A549 (cell line): ENCODE data around the gene PTPRN2.

Experiments used
- JUNB ChIP-seq: fragments of >200 bp; sonication (Bioruptor Twin); formaldehyde crosslinking; IDR thresholded peaks from 2 replicates; pipeline ENCODE4 v1.6.1; 2016
- MAZ ChIP-seq: fragments of 150-350 bp; IDR thresholded peaks from 2 replicates; pipeline ENCODE4 v1.6.1; 2014; ENCODE audit warnings: antibody characterized with exemption, low read depth, low read length, borderline replicate concordance
- MYC ChIP-seq: IDR thresholded peaks from 2 replicates; pipeline ENCODE4 v1.6.1; 2012; ENCODE audit warnings: mild to moderate bottlenecking, inconsistent platforms, low read length, improper control_type of control experiment, borderline replicate concordance
- NPAS2 ChIP-seq: fragments of 250-450 bp; sonication (Bioruptor Pico); IDR thresholded peaks from 2 replicates; pipeline ENCODE4 v1.8.0; 2022; ENCODE audit warnings: mild to moderate bottlenecking, moderate library complexity, borderline replicate concordance
- NR3C1 ChIP-seq: fragments of >200 bp; sonication (Bioruptor Twin); formaldehyde crosslinking; IDR thresholded peaks from 3 replicates; pipeline ENCODE4 v1.6.1; 2017
- RFX5 ChIP-seq: fragments of 450-650 bp; IDR thresholded peaks from 2 replicates; pipeline ENCODE4 v1.7.1; 2014; ENCODE audit warnings: antibody characterized with exemption, mild to moderate bottlenecking, moderate library complexity
- ZFP36 ChIP-seq: fragments of 450-650 bp; IDR thresholded peaks from 2 replicates; pipeline ENCODE4 v1.6.1; 2014; ENCODE audit warnings: borderline replicate concordance; ENCODE audit not compliant: partially characterized antibody
- TF ChIP-seq, protein P1 (sequence below): fragments of >200 bp; sonication (Bioruptor Twin); formaldehyde crosslinking; IDR thresholded peaks from 3 replicates; pipeline ENCODE4 v1.5.1; 2016
- TF ChIP-seq, protein P2 (sequence below): IDR thresholded peaks from 2 replicates; pipeline ENCODE4 v1.6.1; 2012
- TF ChIP-seq, protein P3 (sequence below): fragments of 450-650 bp; IDR thresholded peaks from 2 replicates; pipeline ENCODE4 v1.6.1; 2014; ENCODE audit warnings: antibody characterized with exemption

DNA sequence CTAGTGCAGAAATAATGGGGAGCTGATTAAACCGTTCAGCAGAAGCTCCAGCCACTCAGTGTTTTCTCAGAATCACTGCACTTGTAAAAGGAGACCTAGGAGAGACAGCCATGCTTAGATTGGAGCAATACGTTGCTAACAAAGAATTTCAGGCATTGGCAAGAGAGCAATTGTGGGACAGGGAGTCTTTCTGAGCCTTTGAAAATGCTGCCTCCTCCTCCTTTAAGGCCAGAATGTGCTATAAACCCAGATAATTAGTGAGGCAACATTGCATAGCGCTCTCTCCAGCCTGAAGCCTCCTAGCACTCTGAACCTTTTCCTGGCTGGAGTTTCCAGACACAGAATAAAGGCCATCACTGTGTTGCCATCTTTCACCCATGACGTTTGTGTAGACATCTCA, 18.5 kb upstream of the PTPRN2 start:
- TF ChIP-seq NPAS2 (CRISPR knock-in tag) (no peak), JUNB (no peak), RFX5 (no peak), ZFP36 (no peak), MAZ (no peak), MYC (no peak), NR3C1 (no peak)
- TF ChIP-seq, protein P1, sequence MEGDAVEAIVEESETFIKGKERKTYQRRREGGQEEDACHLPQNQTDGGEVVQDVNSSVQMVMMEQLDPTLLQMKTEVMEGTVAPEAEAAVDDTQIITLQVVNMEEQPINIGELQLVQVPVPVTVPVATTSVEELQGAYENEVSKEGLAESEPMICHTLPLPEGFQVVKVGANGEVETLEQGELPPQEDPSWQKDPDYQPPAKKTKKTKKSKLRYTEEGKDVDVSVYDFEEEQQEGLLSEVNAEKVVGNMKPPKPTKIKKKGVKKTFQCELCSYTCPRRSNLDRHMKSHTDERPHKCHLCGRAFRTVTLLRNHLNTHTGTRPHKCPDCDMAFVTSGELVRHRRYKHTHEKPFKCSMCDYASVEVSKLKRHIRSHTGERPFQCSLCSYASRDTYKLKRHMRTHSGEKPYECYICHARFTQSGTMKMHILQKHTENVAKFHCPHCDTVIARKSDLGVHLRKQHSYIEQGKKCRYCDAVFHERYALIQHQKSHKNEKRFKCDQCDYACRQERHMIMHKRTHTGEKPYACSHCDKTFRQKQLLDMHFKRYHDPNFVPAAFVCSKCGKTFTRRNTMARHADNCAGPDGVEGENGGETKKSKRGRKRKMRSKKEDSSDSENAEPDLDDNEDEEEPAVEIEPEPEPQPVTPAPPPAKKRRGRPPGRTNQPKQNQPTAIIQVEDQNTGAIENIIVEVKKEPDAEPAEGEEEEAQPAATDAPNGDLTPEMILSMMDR: no peak
- TF ChIP-seq, protein P2, sequence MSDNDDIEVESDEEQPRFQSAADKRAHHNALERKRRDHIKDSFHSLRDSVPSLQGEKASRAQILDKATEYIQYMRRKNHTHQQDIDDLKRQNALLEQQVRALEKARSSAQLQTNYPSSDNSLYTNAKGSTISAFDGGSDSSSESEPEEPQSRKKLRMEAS: no peak
- TF ChIP-seq, protein P3, sequence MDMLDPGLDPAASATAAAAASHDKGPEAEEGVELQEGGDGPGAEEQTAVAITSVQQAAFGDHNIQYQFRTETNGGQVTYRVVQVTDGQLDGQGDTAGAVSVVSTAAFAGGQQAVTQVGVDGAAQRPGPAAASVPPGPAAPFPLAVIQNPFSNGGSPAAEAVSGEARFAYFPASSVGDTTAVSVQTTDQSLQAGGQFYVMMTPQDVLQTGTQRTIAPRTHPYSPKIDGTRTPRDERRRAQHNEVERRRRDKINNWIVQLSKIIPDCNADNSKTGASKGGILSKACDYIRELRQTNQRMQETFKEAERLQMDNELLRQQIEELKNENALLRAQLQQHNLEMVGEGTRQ: no peak
